CD4-positive, alpha-beta T cell treated with Interleukin-21 for 1 hour (primary cell): ENCODE data around the gene RASEF.

Experiments
- DNase-seq: peaks from one replicate; pipeline ENCODE4 v3.0.0-alpha.2; 2020

Gene RASEF

GRCh38 chr9:83012168-83012921, 50.6 kb downstream of the RASEF start:
- no peak for DNase-seq

GRCh38 chr9:83011611-83012010, 51.3 kb downstream of the RASEF start:
- DNase-seq, result no peak

GRCh38 chr9:83007521-83008300, 55.2 kb downstream of the RASEF start:
- DNase-seq, result no peak

GRCh38 chr9:83006378-83006777, 56.6 kb downstream of the RASEF start:
- DNase-seq, result no peak

DNA sequence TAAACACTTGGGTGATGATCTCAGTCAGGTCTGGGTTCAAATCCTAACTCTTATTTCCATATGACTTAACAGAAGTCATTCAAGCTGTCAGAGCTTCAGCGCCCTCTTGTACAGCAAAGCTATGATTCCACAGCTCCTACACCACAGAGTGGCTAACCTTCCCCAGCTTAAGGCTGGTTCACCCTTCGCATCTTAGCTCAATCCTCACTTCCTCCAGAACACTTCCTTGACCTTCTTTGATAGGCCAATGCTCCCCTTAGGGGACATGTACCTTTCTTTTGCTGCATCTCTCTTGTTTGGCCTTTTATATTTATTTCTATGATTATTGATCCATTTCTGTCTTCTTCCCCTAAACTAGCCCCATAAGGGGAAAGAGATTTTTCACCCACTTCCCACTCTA, 57.0 kb downstream of the RASEF start:
- no peak for DNase-seq

- no peak for DNase-seq
Measured at GRCh38 chr9:83005361-83005760, 57.6 kb downstream of the RASEF start.

GRCh38 chr9:83002329-83002728, 60.6 kb downstream of the RASEF start:
- DNase-seq, result no peak

- no peak for DNase-seq
Measured at GRCh38 chr9:83000765-83001164, 62.2 kb downstream of the RASEF start.

DNA sequence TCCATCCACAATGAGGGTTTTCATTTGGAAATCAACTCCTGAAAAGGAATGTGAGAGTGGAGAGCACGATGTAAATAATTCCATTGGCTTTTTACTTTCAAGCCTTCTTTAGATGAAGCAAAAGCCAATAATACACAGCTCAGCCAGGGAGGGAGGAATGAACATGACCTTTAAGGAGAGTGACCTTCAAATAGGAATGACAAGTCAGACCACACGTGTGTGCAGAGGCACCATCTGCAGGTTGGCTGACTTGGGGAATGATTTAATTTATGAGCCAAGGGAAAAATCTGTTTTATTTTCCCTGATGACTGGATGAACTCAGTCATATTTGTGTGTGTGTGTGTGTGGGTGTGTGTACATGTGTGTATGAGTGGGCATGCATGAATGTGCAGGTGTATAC, 64.5 kb downstream of the RASEF start:
- no peak for DNase-seq

GRCh38 chr9:82997476-82998140, 65.3 kb downstream of the RASEF start:
- no peak for DNase-seq

GRCh38 chr9:82996941-82997340, 66.0 kb downstream of the RASEF start:
- DNase-seq, result no peak

DNA sequence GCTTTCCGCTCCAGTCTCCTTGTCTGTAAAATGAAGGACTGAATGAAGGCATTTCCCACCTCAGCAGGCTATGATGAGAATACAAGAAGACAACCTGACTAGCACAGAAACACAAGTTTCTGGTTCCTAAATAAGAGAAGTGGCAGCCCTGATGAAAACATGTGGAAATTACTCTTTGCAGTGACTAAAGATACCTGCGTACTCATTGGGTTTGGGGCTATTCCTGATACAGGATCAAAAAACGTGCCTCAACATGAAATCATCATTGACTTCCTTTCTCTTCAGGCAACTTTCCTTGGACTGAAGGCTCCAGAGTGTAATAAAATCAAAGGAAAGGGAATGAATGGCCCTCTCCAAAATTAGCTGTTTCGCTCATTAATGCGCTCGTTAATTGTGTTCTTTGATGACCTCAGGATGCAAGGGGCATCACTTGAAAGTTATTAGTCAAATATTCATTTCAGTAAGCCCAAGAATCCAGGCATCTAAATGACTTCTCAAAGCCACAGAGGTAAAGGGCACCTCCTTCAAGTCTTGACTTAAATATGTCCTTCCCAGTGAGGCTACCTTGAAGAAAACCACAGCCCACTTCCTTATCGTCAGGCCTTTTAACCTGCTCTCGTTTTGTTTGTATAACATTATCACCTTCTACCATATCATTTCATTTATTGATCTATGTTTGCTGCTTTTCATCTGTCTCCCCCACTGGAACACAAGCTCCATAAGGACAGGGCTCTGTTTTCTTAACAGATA, 68.9 kb downstream of the RASEF start:
- no peak for DNase-seq

GRCh38 chr9:82991671-82992070, 71.3 kb downstream of the RASEF start:
- no peak for DNase-seq

DNA sequence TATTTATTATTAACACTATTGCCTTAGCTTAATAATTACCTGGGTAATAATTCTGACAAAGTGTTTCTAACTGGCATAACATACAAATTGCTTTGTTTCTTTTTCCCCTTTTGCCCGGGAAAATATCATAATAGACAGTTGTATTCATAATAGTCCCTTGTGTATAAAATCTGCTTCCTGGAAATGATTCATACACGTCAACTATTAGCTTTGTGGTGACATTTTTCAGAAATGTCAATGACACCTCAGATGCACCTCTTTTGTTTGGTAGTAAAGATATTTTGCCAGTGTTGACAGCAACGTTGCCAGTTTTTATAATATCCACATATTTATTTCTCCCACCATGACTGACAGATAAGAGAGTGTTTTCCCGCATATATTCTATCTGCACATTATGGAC, 73.0 kb downstream of the RASEF start:
- no peak for DNase-seq

DNA sequence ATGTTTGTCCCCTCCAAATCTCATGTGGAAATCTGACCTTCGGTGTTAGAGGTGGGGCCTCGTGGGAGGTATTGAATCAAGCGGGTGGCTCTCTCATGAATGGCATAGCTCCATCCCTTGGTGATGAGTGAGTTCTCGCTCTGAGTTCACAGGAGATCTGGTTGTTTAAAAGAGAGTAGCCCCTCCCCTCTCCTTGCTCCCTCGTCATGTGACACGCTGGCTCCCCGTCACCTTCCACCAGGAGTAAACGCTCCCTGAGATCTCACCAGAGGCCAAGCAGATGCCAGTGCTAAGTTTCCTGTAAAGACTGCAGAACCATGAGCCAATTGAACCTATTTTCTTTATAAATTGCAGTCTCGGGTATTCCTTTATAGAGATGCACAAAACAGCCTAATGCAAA, 74.5 kb downstream of the RASEF start:
- DNase-seq, result no peak

GRCh38 chr9:82987370-82988189, 75.4 kb downstream of the RASEF start:
- no peak for DNase-seq

DNA sequence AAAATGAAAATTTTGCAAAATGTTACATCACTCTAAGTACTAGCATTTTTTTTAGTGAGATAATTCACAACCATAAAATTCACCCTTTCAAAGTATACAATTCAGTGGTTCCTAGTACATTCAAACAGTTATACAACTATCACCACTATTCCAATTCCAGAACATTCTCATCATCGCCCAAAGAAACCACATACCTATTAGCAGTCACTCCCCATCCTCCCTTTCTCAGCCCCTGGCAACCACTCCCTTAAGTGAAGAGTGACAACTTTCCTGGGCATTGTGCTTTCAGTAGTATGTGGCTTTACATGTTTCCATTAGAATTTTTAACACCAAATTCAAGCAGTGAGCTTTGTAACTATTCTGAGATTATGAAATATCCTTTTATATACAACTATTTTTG, 81.4 kb downstream of the RASEF start:
- no peak for DNase-seq

DNA sequence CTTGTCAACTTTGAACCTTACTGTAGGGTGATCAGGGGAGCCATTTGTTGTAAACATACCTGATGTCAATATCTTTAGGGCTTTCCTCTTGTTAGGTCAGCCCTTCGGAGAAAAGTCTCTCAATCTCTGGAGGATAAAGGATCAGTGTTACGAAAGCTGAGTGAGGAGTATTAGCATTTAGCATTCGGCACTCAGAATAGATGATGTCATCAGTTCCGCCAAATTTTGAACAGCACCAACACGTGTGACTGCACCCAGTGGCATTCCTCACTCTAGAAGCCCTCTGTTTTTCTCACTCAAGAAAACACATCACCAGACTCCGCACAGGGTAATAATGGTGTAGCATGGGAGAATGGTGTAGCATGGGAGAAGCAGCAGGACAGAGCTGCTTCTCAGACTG, 87.8 kb downstream of the RASEF start:
- DNase-seq, result no peak

DNA sequence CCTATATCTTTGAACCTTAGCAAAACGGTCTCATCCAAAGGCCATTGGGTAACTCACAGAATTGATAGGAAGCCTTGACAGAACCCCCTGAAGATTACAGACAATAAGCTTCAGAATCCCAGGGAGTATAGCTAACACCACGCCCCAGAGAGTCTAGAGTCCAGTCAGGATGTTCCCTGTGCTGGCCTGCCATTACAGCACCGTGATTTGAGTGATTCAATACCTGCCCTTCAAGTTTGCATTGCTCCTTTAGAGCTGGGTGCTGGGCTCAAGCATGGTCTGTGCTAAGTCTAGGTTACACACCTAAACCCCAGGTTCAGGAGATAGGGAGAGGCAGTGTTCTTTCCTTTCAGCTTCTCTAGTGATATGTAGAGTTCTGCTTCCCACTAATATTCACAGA, 90.5 kb downstream of the RASEF start:
- DNase-seq, result no peak

GRCh38 chr9:82970359-82970758, 92.6 kb downstream of the RASEF start:
- no peak for DNase-seq

- no peak for DNase-seq
Measured at GRCh38 chr9:82969291-82969690, 93.7 kb downstream of the RASEF start.

- no peak for DNase-seq
Measured at GRCh38 chr9:82968816-82969215, 94.1 kb downstream of the RASEF start.
